DND-41 (cell line): ENCODE results near the gene LRRC10.
A peak's percentile ranks its signal among the peaks of the same experiment; 100 is the strongest.

Source experiments
- ATAC-seq: fragments of 200-7000 bp; cut with Tn5 transposase; 3 replicates; pipeline ENCODE4 v1.9.1; 2021; ENCODE audit warnings: low read depth; ENCODE audit not compliant: insufficient read depth
- DNase-seq: peaks from one replicate; pipeline ENCODE4 v3.0.0-alpha.2; 2020
- H2AFZ ChIP-seq: 2 replicates; pipeline ENCODE4 v1.6.0; 2012; ENCODE audit warnings: low read depth, low read length
- H3K27ac ChIP-seq: 2 replicates; pipeline ENCODE4 v1.5.1; 2012; ENCODE audit warnings: low read length, inconsistent platforms
- H3K27me3 ChIP-seq: fragments of 200-600 bp; sonication (generic); 2 replicates; pipeline ENCODE4 v1.6.0; 2012; ENCODE audit warnings: low read length, mild to moderate bottlenecking, inconsistent platforms; ENCODE audit not compliant: insufficient read depth, poor library complexity
- H3K36me3 ChIP-seq: 2 replicates; pipeline ENCODE4 v1.5.1; 2012; ENCODE audit warnings: low read length, inconsistent platforms; ENCODE audit not compliant: insufficient read depth
- H3K4me1 ChIP-seq: 2 replicates; pipeline ENCODE4 v1.5.1; 2012; ENCODE audit warnings: mild to moderate bottlenecking, low read length; ENCODE audit not compliant: insufficient read depth
- H3K4me2 ChIP-seq: 2 replicates; pipeline ENCODE4 v1.6.0; 2012; ENCODE audit warnings: mild to moderate bottlenecking, moderate library complexity, low read length, inconsistent platforms; ENCODE audit not compliant: insufficient read depth
- H3K4me3 ChIP-seq, 2 experiments: fragments of 200-600 bp in 1 of 2; shearing (Covaris generic) in 1 of 2; 2 replicates each; pipeline ENCODE4 v1.5.1; 2012 to 2016; ENCODE audit warnings: inconsistent platforms in 2 of 2, low read length in 2 of 2, mild to moderate bottlenecking in 2 of 2, low read depth in 1 of 2, moderate library complexity in 1 of 2
- H3K79me2 ChIP-seq: 2 replicates; pipeline ENCODE4 v1.6.0; 2012; ENCODE audit warnings: low read length, inconsistent platforms; ENCODE audit not compliant: insufficient read depth
- H3K9ac ChIP-seq: 2 replicates; pipeline ENCODE4 v1.6.0; 2012; ENCODE audit warnings: low read depth, mild to moderate bottlenecking, inconsistent platforms, low read length, moderate library complexity
- H3K9me3 ChIP-seq: 2 replicates; pipeline ENCODE4 v1.5.1; 2012; ENCODE audit warnings: low read length, moderate library complexity, mild to moderate bottlenecking, inconsistent platforms; ENCODE audit not compliant: insufficient read depth, severe bottlenecking
- H4K20me1 ChIP-seq: 2 replicates; pipeline ENCODE4 v1.6.0; 2012; ENCODE audit warnings: low read length; ENCODE audit not compliant: insufficient read depth
- EZH2 ChIP-seq: IDR thresholded peaks from 3 replicates; pipeline ENCODE4 v1.6.1; 2012; ENCODE audit warnings: borderline replicate concordance, low read depth, mild to moderate bottlenecking, moderate library complexity, low read length, inconsistent platforms; ENCODE audit not compliant: severe bottlenecking
- TF ChIP-seq, protein P1 (sequence below): IDR thresholded peaks from 2 replicates; pipeline ENCODE4 v1.5.1; 2012; ENCODE audit warnings: borderline replicate concordance, low read length, moderate library complexity, mild to moderate bottlenecking; ENCODE audit not compliant: poor library complexity, severe bottlenecking; ENCODE audit errors: extremely low read depth

LRRC10 gene

DNA sequence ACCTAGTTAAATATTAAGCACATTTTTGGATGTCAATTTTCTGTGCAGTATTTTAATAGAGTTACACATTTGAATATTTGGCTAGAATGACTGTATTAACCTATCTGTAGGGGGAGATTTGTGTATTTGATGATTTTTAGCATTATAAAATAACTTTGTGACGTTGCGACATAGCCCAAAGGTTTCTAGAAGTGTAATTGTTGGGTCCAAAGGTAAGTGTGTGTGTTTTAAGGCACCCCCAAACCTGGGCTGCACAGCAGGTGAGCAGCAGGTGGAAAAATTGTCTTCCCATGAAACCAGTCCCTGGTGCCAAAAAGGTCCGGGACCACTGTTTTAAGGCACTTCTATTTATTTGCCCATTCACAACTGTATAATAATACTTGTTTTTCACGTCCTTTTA is 22.2 kb downstream of the LRRC10 start:
- H4K20me1 ChIP-seq, result peaks cover 27% of the 10 kb centered on the region
- H3K9me3 ChIP-seq, result no peaks in the 10 kb centered on the region
- H3K4me2 ChIP-seq, result no peak overlapping the region
- no peak overlapping the region for H3K4me3 ChIP-seq
- H3K79me2 ChIP-seq, result peaks cover 63% of the 10 kb centered on the region
- H3K36me3 ChIP-seq, result peaks cover 76% of the 10 kb centered on the region
- H3K27me3 ChIP-seq, result no peaks in the 10 kb centered on the region
- no peak for ATAC-seq
- no peak overlapping the region for H3K27ac ChIP-seq
- no peak overlapping the region for H2AFZ ChIP-seq
- no peak for TF ChIP-seq EZH2
- TF ChIP-seq, protein P1, sequence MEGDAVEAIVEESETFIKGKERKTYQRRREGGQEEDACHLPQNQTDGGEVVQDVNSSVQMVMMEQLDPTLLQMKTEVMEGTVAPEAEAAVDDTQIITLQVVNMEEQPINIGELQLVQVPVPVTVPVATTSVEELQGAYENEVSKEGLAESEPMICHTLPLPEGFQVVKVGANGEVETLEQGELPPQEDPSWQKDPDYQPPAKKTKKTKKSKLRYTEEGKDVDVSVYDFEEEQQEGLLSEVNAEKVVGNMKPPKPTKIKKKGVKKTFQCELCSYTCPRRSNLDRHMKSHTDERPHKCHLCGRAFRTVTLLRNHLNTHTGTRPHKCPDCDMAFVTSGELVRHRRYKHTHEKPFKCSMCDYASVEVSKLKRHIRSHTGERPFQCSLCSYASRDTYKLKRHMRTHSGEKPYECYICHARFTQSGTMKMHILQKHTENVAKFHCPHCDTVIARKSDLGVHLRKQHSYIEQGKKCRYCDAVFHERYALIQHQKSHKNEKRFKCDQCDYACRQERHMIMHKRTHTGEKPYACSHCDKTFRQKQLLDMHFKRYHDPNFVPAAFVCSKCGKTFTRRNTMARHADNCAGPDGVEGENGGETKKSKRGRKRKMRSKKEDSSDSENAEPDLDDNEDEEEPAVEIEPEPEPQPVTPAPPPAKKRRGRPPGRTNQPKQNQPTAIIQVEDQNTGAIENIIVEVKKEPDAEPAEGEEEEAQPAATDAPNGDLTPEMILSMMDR, result no peak
- DNase-seq, result no peak
- H3K9ac ChIP-seq, result no peak overlapping the region
- H3K4me1 ChIP-seq, result peaks cover 43% of the 10 kb centered on the region

DNA sequence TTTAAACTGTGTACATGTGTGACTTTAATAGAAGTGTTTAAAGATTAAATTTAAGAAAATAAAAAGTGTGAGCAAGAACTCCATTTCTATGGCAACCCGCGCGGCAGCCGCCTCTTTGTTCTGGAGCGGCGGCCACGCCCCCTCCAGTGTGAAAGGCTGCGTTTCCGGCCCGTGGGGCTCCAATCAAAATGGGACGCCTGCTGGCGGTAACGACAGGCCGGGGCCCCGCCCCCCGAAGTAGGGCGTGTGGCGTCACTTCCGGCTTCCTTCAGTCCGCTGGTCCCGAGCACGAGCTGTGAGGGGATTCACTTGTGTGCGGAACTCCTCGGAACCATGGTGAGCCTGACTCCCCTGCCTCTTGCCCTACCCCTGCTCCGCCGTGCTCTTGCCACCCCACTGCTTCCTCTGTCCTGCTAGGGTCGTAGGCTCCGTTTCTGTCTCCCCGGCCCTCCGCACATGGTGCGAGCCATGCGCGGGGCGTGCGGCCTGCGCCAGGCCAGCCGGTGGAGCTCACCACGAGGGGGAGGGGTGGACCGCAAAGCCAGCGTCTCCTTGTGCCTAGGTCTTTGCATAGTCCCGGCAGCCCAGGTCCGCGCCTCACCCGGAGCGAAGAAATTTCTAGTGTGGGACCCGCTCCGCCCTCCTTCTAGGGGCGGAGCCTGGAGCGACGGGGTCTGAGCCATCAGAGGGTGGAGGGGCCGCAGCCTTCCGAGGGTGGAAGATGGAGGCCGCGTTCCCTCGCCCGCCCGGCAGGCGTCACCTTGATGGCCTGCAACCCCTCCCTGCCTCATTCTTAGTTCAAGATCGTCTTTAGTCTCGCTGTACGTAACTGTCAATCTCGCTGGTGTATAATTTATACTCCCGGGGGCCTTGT is 25.3 kb downstream of the LRRC10 start, which contains the start of gene CCT2:
Gene CCT2 (plus strand): TSS at position 271 of the 874 bp plus-strand sequence. CDS start 63 bp downstream, at position 334.
- Histone ChIP-seq H4K20me1 (peaks cover 18% of the 10 kb centered on the region), H2AFZ (peak within 1 kb of the TSS; percentile 88), H3K27ac (peak within 1 kb of the TSS; percentile 90), H3K79me2 (peaks cover 52% of the 10 kb centered on the region), H3K4me2 (peak within 1 kb of the TSS; percentile 85), H3K36me3 (peaks cover 45% of the 10 kb centered on the region), H3K9ac (peak within 1 kb of the TSS; percentile 81), H3K4me1 (peaks cover 43% of the 10 kb centered on the region), H3K27me3 (no peaks in the 10 kb centered on the region), H3K4me3 (peak within 1 kb of the TSS; percentile 67 to 79), H3K9me3 (no peaks in the 10 kb centered on the region)
- TF ChIP-seq, protein P1, result peak; percentile 46
- no peak for TF ChIP-seq EZH2
- ATAC-seq (peak; percentile 90), DNase-seq (peak; percentile 97)

DNA sequence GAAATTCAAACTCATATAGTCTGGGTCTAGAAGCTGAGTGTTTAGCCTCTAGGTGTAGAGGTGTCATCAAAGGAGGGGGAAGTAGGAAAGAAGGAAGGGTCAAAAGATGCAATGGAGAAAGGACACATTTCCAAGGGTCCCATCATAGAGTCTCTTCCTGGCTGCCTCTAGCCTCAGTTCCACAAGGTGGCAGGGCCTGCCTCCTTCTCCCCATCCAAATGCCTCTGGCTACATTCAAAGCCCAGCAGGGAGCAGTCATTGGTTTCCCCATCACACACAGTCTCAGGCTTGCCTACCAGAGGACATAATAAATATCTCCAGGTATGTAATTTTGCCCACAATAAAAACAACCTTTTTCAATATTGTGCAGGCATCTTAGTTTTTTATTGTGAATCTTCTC is 27.5 kb downstream of the LRRC10 start:
- Histone ChIP-seq H3K79me2 (peaks cover 31% of the 10 kb centered on the region), H3K9ac (no peak overlapping the region), H3K4me2 (no peak overlapping the region), H2AFZ (no peak overlapping the region), H4K20me1 (peaks cover 13% of the 10 kb centered on the region), H3K36me3 (peaks cover 23% of the 10 kb centered on the region), H3K27me3 (no peaks in the 10 kb centered on the region), H3K27ac (no peak overlapping the region), H3K4me1 (peaks cover 29% of the 10 kb centered on the region), H3K4me3 (no peak overlapping the region), H3K9me3 (no peaks in the 10 kb centered on the region)
- no peak for ATAC-seq
- no peak for DNase-seq
- no peak for TF ChIP-seq EZH2
- TF ChIP-seq, protein P1, result peak; percentile 37
